Duodenal mucosa (tissue), 2 donors: ENCODE results near the gene TARS3.

ENCODE experiments used
- H3K27ac ChIP-seq: one replicate; pipeline ENCODE4 v1.7.0; 2013; ENCODE audit warnings: low read depth, low read length
- H3K27me3 ChIP-seq, 2 donors: one replicate each; pipeline ENCODE4 v1.7.0; 2013; ENCODE audit warnings: low read length in 2 of 2, control low read depth in 1 of 2; ENCODE audit not compliant: insufficient read depth in 2 of 2, control insufficient read depth in 1 of 2
- H3K36me3 ChIP-seq, 2 donors: one replicate each; pipeline ENCODE4 v1.7.0; 2013; ENCODE audit warnings: low read length in 2 of 2, control low read depth in 1 of 2; ENCODE audit not compliant: insufficient read depth in 2 of 2, control insufficient read depth in 1 of 2
- H3K4me1 ChIP-seq, 2 donors: one replicate each; pipeline ENCODE4 v1.7.0; 2013; ENCODE audit warnings: low read length in 2 of 2, control low read depth in 1 of 2; ENCODE audit not compliant: insufficient read depth in 2 of 2, control insufficient read depth in 1 of 2
- H3K4me3 ChIP-seq, 2 donors: one replicate each; pipeline ENCODE4 v1.7.0; 2013; ENCODE audit warnings: low read length in 2 of 2, low read depth in 1 of 2
- H3K9ac ChIP-seq, 2 donors: one replicate each; pipeline ENCODE4 v1.7.0; 2013; ENCODE audit warnings: low read length in 2 of 2, low read depth in 1 of 2
- H3K9me3 ChIP-seq, 2 donors: one replicate each; pipeline ENCODE4 v1.7.0; 2013; ENCODE audit warnings: low read length in 2 of 2, control low read depth in 1 of 2; ENCODE audit not compliant: control insufficient read depth in 1 of 2

The TARS3 gene

GRCh38 chr15:101611007-101611406, 113.3 kb downstream of the TARS3 start:
- Histone ChIP-seq H3K9me3 (no peaks in the 10 kb centered on the region), H3K36me3 (no peaks in the 10 kb centered on the region), H3K4me1 (peaks cover 16 to 21% of the 10 kb centered on the region in 2 donors), H3K4me3 (no peak overlapping the region), H3K9ac (no peak overlapping the region), H3K27ac (no peak overlapping the region), H3K27me3 (no peaks in the 10 kb centered on the region)

DNA sequence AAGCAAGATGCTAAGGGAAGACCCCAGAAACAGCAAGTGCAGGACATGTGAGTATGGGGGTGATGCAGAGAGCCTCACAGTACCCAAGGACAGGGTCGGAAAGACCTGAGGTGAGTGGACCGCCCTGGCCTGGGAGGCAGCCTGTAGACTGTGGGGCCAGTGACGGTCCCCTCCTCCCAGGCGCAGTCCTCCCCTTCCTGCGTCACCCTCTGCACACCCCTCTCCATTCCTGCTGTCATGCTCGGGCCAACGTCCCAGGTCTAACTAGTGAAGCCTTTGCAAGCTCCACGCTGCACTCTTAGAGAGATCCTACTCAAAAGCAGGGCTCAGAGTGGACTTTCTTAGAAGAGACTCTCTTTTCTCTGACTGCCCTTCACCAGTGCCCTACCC, 113.7 kb downstream of the TARS3 start:
- Histone ChIP-seq H3K27ac (no peak overlapping the region), H3K9ac (no peak overlapping the region), H3K27me3 (no peaks in the 10 kb centered on the region), H3K9me3 (no peaks in the 10 kb centered on the region), H3K4me3 (no peak overlapping the region), H3K36me3 (no peaks in the 10 kb centered on the region), H3K4me1 (peaks cover 13 to 17% of the 10 kb centered on the region in 2 donors)

- no peak overlapping the region for H3K27ac ChIP-seq
- H3K4me3 ChIP-seq: no peak overlapping the region
- H3K9ac ChIP-seq: no peak overlapping the region
- no peaks in the 10 kb centered on the region for H3K9me3 ChIP-seq
- peaks cover 13 to 15% of the 10 kb centered on the region in 2 donors for H3K4me1 ChIP-seq
- H3K27me3 ChIP-seq: no peaks in the 10 kb centered on the region
- H3K36me3 ChIP-seq: no peaks in the 10 kb centered on the region
These were observed 114.3 kb downstream of the TARS3 start for GRCh38 chr15:101609742-101610610.

- no peak overlapping the region for H3K9ac ChIP-seq
- peaks cover 4% of the 10 kb centered on the region in 2 donors for H3K4me1 ChIP-seq
- no peak overlapping the region for H3K27ac ChIP-seq
- H3K9me3 ChIP-seq: no peaks in the 10 kb centered on the region
- no peaks in the 10 kb centered on the region for H3K27me3 ChIP-seq
- no peak overlapping the region for H3K4me3 ChIP-seq
- no peaks in the 10 kb centered on the region for H3K36me3 ChIP-seq
These were observed 116.1 kb downstream of the TARS3 start for GRCh38 chr15:101608201-101608600.

DNA sequence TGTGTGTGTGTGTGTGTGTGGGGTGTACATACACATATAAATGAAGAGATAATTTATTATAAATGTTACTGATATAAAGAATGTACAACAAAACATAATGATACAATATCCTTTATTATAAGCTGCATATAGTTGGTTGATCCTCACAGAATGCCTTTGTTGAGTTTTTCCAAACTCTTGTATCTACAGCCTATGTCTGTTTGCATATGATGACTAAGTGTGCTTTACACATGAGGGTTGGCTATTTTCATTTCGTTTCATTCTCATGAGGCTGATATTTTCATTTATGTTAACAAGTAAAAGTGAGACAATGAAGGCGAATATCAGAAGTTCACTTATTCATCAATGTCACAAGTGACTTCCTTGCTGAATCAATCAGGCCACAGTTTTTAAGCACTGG, 117.2 kb downstream of the TARS3 start:
- H3K9me3 ChIP-seq: no peaks in the 10 kb centered on the region
- H3K4me1 ChIP-seq: no peaks in the 10 kb centered on the region
- no peak overlapping the region for H3K27ac ChIP-seq
- no peaks in the 10 kb centered on the region for H3K27me3 ChIP-seq
- H3K36me3 ChIP-seq: no peaks in the 10 kb centered on the region
- no peak overlapping the region for H3K9ac ChIP-seq
- H3K4me3 ChIP-seq: no peak overlapping the region

- H3K4me1 ChIP-seq: no peaks in the 10 kb centered on the region
- H3K27ac ChIP-seq: no peak overlapping the region
- no peak overlapping the region for H3K9ac ChIP-seq
- H3K9me3 ChIP-seq: no peaks in the 10 kb centered on the region
- H3K27me3 ChIP-seq: peaks cover 0 to 9% of the 10 kb centered on the region in 2 donors
- H3K4me3 ChIP-seq: no peak overlapping the region
- H3K36me3 ChIP-seq: no peaks in the 10 kb centered on the region
These were observed 120.0 kb downstream of the TARS3 start for GRCh38 chr15:101604124-101604874.
